T-helper 22 cell (primary cell): ENCODE results near the gene TADA3.

Experiments
- DNase-seq: peaks from one replicate; pipeline ENCODE4 v3.0.0-alpha.2; 2020; ENCODE audit warnings: low read depth

The TADA3 gene

GRCh38 chr3:9792405-9793160 lies at the start of gene TADA3, which contains the start of gene ARPC4:
Gene TADA3, minus strand, starts transcription at chr3:9792473. Its CDS starts 1,007 bp downstream, at chr3:9791466.
Gene ARPC4, plus strand, starts transcription at chr3:9793082. Its CDS starts 40 bp downstream, at chr3:9793122.
- DNase-seq, result peak; percentile 84

DNA sequence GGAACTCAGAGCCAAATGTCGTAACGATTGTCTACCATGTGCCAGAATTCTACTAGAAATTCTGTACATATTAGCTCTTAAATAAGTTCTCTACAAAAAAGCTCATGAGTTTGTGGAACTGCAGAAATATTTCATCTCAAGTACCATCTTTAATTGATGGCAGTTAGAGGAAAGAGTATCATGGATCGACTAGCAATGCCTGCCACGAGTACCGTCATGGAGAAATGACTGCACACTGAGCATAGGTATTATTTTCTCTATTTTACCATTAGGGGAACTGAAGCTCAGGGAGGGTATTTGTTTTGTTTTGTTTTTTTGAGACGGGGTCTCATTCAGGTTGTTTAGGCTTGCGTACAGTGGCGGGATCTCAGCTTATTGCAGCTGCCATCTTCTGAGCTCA lies 48.7 kb upstream of the TADA3 start:
- no peak for DNase-seq

GRCh38 chr3:9838856-9839255 lies 46.6 kb upstream of the TADA3 start:
- no peak for DNase-seq

GRCh38 chr3:9837701-9838582 lies 45.7 kb upstream of the TADA3 start:
- no peak for DNase-seq

DNA sequence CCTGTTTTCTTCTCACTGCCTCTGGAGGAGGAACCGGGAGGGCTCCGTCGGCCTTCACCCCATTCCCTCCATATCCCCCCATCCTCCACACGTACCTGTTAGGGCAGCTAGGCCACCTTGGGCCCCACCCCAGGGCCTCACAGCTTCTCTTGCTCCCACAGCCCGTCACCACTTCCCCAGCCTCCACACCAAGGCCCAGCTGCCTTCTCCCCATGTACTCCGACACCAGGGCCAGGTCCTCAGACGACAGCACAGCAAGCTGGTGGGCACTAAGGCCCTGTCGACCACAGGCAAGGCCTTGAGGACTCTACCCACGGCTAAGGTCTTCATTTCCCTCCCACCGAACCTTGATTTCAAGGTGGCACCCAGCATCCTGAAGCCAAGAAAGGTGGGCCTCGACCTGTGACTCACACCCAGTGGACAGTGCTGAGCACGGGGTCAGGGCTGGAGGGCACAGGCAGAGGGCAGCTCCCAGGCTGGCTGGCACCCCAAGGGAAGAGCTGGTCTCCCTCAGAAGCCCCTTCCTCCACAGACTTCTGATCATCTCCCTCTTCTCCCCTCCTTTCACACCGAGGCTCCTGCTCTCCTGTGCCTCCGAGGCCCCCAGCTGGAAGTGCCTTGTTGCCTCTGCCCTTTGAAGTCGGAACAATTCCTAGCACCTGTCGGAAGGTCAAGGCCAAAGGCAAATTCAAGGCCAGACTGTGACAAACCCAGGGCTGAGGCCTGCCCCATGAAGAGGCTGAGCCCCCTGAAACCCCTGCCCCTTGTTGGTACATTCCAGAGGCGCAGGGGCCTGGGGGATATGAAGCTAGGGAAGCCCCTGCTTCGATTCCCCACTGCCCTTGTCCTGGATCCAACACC lies 42.5 kb upstream of the TADA3 start:
- DNase-seq, result no peak

- no peak for DNase-seq
These were observed 40.8 kb upstream of the TADA3 start for GRCh38 chr3:9833078-9833477.

DNA sequence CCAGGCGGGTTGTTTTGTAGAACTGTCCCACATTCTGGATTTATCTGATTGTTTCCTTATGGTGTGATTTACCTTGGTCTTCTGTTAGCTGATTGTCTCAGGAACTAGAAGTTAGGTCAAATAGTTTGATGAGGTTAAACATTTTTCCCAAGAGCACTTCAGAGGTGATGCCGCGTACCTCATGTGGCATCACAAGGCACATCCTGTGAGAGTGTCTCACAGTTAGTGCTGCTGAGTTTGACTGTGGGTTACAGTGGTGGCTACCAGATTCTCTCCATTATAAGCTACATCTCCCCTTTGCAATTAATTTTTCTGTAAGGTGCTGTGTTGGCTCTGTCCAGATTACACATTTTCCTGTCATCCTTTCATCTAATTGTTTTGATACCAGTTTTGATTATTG lies 39.0 kb upstream of the TADA3 start:
- no peak for DNase-seq

- no peak for DNase-seq
These were observed 36.8 kb upstream of the TADA3 start for GRCh38 chr3:9828801-9829755.

DNA sequence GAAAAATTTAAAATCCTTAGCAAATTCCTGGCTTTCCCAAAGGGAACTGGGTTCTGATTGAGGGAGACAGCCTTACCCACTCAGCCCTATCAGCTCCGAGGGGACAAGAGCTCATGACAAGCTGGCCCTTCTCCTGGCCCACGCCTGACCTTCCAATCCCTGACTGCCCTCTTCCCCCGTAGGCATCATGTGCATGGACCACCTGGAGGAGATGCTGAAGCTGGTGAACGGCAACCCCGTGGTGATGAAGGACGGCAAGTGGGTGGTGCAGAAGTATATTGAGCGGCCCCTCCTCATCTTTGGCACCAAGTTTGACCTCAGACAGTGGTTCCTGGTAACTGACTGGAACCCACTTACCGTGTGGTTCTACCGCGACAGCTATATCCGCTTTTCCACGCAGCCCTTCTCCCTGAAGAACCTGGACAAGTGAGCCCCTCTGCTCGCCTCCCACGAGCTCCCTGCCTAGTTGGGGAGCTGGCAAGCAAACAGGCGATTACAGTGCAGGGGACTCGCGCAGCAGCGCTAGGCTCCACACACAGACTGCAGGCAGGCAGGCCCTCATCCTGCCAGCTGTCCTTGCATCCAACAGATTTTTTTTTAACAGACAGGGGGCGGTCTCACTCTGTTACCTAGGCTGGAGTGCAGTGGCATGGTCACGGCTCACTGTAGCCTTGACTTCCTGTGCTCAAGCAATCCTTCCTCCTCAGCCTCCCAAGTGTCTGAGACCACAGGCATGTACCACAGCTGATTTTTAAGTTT lies 34.7 kb upstream of the TADA3 start:
- no peak for DNase-seq

DNA sequence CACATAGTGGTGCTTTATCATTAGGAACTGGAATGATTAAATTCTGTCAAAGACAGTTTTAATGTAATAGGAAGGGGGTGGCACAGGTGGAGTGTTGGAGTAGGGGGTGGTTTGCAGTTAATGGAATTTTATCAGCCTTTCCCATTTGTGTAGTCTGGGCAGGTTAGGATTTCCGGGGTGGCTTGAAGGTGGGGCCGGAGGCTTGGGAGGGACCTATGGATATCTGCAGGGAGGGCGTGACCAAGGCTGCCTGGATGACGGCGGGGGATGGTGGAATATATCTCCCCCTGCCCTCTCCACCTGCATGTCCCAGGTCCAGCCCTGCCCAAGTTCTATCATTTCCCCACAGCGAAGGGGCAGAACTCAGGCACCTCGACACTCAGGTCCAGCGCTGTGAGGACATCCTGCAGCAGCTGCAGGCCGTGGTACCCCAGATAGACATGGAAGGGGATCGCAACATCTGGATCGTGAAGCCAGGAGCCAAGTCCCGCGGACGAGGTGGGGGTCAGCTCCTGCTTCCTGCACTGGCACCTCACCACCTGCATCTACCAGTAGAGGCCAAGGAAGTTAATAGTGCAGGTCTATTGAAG lies 33.3 kb upstream of the TADA3 start:
- DNase-seq, result no peak

DNA sequence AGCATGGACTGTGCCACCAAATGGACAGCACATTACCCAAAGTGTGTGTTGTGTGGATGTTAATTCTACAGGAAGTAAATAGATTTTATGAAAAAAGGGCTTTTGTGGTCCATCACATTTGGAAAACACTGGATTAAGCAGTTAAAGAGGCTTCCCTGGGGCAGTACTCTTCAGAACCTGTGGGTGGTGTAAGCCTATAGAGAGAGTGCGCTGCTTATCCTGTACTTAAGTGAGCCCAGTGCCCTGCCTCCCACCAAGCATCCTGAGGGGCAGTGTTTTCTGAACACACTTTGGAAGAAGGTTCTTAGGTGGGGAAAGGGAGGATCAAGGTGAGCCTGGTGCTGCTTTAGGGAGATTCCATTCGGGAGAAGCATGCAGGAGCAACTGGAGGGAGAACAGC lies 28.7 kb upstream of the TADA3 start:
- DNase-seq, result no peak

DNA sequence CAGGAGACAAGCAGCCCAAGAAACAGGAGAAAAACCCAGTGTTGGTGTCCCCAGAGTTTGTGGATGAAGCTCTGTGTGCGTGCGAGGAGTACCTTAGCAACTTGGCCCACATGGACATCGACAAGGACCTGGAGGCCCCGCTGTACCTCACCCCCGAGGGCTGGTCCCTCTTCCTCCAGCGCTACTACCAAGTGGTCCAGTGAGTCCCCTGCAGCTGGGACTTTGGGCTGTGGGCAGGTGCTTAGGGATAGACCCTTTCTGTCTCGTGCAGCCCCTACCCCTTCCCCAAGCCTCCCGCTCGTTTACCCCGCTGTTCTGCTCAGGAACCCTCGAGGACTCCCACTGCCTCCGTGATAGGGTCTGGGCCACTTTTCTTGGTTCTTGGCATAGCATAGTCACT lies 28.3 kb upstream of the TADA3 start:
- no peak for DNase-seq

GRCh38 chr3:9818666-9819335 lies 26.5 kb upstream of the TADA3 start:
- DNase-seq, result no peak

GRCh38 chr3:9817436-9817835 lies 25.2 kb upstream of the TADA3 start:
- DNase-seq, result no peak

DNA sequence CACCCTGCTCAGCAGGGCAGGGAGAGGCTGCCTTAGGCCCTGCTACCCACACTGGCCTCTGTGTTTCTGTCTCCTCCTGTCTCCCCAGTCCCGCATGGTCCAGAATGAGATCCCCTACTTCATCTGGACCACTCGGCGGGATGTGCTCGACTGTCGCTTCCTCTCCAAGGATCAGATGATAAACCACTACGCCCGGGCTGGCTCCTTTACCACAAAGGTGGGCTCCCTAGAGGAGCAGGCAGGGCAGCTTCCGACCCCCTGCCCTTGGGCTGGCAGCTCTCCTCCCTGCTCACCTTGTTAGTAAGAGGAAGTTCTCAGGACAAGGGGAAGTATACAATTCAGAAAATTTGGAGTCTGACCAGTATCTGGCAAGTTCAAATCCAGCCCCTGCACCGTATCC lies 23.7 kb upstream of the TADA3 start:
- DNase-seq, result no peak

- no peak for DNase-seq
These were observed 20.7 kb upstream of the TADA3 start for GRCh38 chr3:9812870-9813483.

GRCh38 chr3:9810846-9811245 lies 18.6 kb upstream of the TADA3 start:
- no peak for DNase-seq

- DNase-seq, result no peak
These were observed 18.1 kb upstream of the TADA3 start for GRCh38 chr3:9810433-9810770.
